ENCODE measurements around the gene MMP2.

MMP2 gene

DNA sequence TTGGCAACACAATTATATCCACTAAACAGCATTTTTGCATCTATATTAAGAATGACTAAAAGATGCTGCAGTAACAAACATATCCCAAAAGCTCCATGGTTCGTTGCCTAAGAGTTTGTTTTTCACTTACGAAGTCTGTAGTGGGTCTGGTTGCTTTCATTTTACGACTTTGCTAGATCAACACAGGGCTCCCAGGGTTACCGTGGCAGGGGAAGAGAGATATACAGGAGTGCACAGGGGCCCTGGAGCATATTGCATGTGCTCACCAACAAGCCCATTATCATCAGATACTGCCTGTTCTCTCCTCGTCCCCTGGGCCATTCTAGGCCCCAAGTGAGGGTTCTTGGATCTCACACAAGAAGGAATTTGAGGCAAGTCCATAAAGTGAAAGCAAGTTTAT lies 3.1 kb upstream of the MMP2 start:
- DNase-seq (ENCODE audit: low read depth) = peak; percentile 34
- no peak for TF ChIP-seq CTCF (conservative IDR thresholded peaks at IDR 0.05; ENCODE audit: low read depth, low read length)
- no peak overlapping the region for H3K4me3 ChIP-seq (ENCODE audit: low read depth, low read length)

DNA sequence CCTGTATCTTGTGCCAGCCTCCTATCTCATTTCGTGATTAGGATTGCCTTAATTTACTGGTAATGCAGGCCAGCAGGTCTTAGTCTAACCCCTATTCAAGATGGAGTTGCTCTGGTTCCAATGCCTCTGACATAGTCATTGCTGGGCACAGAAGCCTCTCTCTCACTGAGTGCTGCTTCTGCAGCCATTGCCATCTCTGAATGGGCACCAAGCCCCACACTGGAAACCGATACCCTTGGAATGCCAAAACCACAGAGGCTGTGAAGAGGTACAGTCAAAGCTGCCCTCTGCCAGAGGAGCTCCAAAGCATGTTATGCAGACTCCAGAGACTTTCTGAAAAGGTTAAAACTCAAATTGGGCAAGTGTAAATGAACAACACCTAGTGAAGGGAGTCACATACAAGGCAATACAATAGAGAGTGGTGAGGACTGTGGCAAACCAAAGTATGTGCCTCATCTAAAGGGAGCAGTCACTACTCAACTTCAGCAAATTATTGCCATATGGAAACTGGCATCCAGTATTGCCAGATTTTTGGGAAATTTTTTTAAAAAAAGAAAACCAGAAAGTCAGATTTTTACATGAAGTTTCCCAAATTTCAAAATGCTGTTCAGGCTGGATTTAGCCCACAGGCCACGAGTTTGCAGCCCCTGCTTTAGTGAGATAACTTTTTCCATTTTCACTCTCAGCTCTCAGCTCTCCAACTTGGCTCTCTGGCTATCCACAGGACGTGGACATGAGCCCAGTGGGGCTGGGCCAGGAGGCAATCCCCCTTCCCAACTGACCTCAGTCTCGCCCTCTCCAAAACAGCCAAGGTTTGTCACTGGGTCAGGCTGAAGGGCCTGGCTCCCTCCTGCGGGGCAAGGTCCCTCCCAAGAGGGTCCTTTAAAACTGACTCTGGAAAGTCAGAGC lies 2.1 kb upstream of the MMP2 start:
- TF ChIP-seq CTCF (conservative IDR thresholded peaks at IDR 0.05; ENCODE audit: low read depth, low read length) = no peak
- DNase-seq (ENCODE audit: low read depth) = no peak
- H3K4me3 ChIP-seq (ENCODE audit: low read depth, low read length) = no peak overlapping the region

GRCh38 chr16:55477736-55478135 lies 1.3 kb upstream of the MMP2 start:
- DNase-seq (ENCODE audit: low read depth) = no peak
- H3K4me3 ChIP-seq (ENCODE audit: low read depth, low read length) = no peak overlapping the region
- no peak for TF ChIP-seq CTCF (conservative IDR thresholded peaks at IDR 0.05; ENCODE audit: low read depth, low read length)

GRCh38 chr16:55479430-55480140 lies 587 bp downstream of the MMP2 start:
- no peak for TF ChIP-seq CTCF (conservative IDR thresholded peaks at IDR 0.05; ENCODE audit: low read depth, low read length)
- no peak for DNase-seq (ENCODE audit: low read depth)

DNA sequence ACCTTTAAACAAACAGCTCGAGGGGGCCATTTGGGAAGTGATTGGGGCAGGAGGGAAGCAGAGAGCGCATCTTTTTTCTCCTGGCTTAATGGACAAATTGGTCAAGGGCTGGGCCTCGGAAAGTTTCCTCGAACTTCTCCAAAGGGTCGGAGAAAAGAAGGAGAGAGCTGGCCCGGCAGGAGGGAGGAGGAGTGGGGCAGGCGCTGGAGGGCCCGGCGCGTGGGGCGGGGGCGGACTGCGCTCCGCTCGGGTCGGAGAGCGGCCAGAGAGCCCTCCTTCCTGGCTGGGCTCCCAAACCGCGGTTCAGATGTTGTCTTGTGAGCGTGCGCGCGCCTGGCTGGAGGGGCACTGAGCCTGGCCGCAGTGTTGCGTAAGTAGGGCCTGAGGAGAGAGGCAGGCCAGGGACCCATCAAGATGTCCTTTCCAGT lies 1.2 kb downstream of the MMP2 start:
- DNase-seq (ENCODE audit: low read depth) = peak; percentile 93
- TF ChIP-seq CTCF (conservative IDR thresholded peaks at IDR 0.05; ENCODE audit: low read depth, low read length) = no peak
- H3K4me3 ChIP-seq (ENCODE audit: low read depth, low read length) = peak overlapping the region; percentile 81

More at GRCh38 chr16:55479430-55480140, 587 bp downstream of the MMP2 start:
- peak overlapping the region; percentile 81 for H3K4me3 ChIP-seq (ENCODE audit: low read depth, low read length)

DNA sequence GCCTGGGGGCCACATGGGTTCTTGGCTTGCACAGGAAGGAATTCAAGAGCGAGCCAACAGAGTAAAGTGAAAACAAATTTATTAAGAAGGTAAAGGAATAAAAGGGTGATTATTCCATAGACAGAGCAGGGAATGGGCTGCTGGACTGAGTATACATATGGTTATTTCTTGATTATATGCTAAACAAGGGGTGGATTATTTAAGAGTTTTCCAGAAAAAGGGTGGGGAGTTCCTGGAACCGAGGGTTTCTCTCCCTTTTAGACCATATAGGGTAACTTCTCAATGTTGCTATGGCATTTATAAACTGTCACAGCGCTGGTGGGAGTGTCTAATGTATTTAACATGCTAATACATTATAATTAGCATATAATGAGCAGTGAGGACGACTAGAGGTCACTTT lies 2.0 kb downstream of the MMP2 start:
- H3K4me3 ChIP-seq (ENCODE audit: low read depth, low read length) = peak overlapping the region; percentile 81
- no peak for TF ChIP-seq CTCF (conservative IDR thresholded peaks at IDR 0.05; ENCODE audit: low read depth, low read length)
- DNase-seq (ENCODE audit: low read depth) = no peak
